Peyer's patch (tissue), 4 donors: Measurements from ENCODE around the gene MORN3.

Experiments used
- CTCF ChIP-seq, 6 experiments: fragments of 450-650 bp in 4 of 6; fragments of 200-600 bp in 2 of 6; sonication (generic) in 1 of 6; IDR thresholded peaks; one replicate each; pipeline ENCODE4 v1.5.1; 2017 to 2019; ENCODE audit warnings: antibody characterized with exemption in 6 of 6, mild to moderate bottlenecking in 3 of 6, moderate library complexity in 1 of 6
- POLR2A ChIP-seq, 2 donors: fragments of 450-650 bp; IDR thresholded peaks; one replicate each; pipeline ENCODE4 v1.5.1; 2017; ENCODE audit warnings: antibody characterized with exemption in 2 of 2, mild to moderate bottlenecking in 2 of 2, moderate library complexity in 2 of 2

GRCh38 chr12:121641343-121641630, 28.2 kb downstream of the MORN3 start:
- TF ChIP-seq CTCF (IDR thresholded peaks at IDR 0.05) (no peak), POLR2A (IDR thresholded peaks at IDR 0.05) (no peak)
